ENCODE results near the gene NT5DC3.

DNA sequence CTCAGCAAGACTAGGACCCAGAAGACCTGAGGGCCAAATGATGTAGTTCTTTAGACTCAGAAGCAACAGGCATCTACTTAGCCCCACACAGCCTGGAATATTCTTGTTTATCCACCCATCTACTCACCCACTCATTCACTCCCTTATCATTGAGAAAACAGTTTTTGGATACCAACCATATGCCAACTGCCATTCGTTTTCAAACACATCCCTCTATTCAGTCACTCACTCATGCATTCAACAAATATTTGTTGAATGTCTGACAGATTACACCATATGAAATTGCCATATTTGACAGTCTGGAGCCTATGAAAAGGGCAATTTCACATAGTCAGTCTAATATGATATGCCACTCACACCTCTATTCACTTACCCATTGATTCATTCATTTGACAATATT, 103.2 kb downstream of the NT5DC3 start:
- TF ChIP-seq, protein P1, sequence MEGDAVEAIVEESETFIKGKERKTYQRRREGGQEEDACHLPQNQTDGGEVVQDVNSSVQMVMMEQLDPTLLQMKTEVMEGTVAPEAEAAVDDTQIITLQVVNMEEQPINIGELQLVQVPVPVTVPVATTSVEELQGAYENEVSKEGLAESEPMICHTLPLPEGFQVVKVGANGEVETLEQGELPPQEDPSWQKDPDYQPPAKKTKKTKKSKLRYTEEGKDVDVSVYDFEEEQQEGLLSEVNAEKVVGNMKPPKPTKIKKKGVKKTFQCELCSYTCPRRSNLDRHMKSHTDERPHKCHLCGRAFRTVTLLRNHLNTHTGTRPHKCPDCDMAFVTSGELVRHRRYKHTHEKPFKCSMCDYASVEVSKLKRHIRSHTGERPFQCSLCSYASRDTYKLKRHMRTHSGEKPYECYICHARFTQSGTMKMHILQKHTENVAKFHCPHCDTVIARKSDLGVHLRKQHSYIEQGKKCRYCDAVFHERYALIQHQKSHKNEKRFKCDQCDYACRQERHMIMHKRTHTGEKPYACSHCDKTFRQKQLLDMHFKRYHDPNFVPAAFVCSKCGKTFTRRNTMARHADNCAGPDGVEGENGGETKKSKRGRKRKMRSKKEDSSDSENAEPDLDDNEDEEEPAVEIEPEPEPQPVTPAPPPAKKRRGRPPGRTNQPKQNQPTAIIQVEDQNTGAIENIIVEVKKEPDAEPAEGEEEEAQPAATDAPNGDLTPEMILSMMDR (IDR thresholded peaks at IDR 0.05; ENCODE audit: extremely low read depth in 1 of 2, insufficient read depth in 1 of 2, low read depth in 1 of 2, low read length in 2 of 2): no peak
- TF ChIP-seq POLR2A (IDR thresholded peaks at IDR 0.05; ENCODE audit: low read depth, low read length): no peak

Data from endothelial cell of umbilical vein (primary cell).